CD4-positive, alpha-beta T cell treated with Interleukin-15 for 1 hour (primary cell): ENCODE results near the gene BBS9.

Experiments used
- DNase-seq: peaks from one replicate; pipeline ENCODE4 v3.0.0-alpha.2; 2020

The BBS9 gene

GRCh38 chr7:33578166-33578565 is 448.8 kb downstream of the BBS9 start:
- no peak for DNase-seq

- DNase-seq, result no peak
Observed at GRCh38 chr7:33578881-33579672, 449.7 kb downstream of the BBS9 start.

- DNase-seq, result no peak
Observed at GRCh38 chr7:33579673-33579960, 450.3 kb downstream of the BBS9 start.

GRCh38 chr7:33581236-33581635 is 451.9 kb downstream of the BBS9 start:
- DNase-seq, result no peak

GRCh38 chr7:33582104-33582503 is 452.7 kb downstream of the BBS9 start:
- DNase-seq, result no peak

GRCh38 chr7:33582533-33582932 is 453.2 kb downstream of the BBS9 start:
- no peak for DNase-seq

- no peak for DNase-seq
Observed at GRCh38 chr7:33589911-33590310, 460.5 kb downstream of the BBS9 start.

- DNase-seq, result no peak
Observed at GRCh38 chr7:33590916-33591315, 461.6 kb downstream of the BBS9 start.

GRCh38 chr7:33591490-33591889 is 462.1 kb downstream of the BBS9 start:
- DNase-seq, result no peak

- no peak for DNase-seq
Observed at GRCh38 chr7:33592718-33593117, 463.4 kb downstream of the BBS9 start.

- no peak for DNase-seq
Observed at GRCh38 chr7:33593611-33594010, 464.2 kb downstream of the BBS9 start.

- DNase-seq, result no peak
Observed at GRCh38 chr7:33596686-33597085, 467.3 kb downstream of the BBS9 start.

GRCh38 chr7:33597181-33597580 is 467.8 kb downstream of the BBS9 start:
- no peak for DNase-seq

- DNase-seq, result no peak
Observed at GRCh38 chr7:33601101-33601500, 471.7 kb downstream of the BBS9 start.

GRCh38 chr7:33601884-33602283 is 472.5 kb downstream of the BBS9 start:
- no peak for DNase-seq

- no peak for DNase-seq
Observed at GRCh38 chr7:33604056-33604455, 474.7 kb downstream of the BBS9 start.

GRCh38 chr7:33610918-33611317 is 481.6 kb downstream of the BBS9 start:
- no peak for DNase-seq

GRCh38 chr7:33612442-33612841 is 483.1 kb downstream of the BBS9 start:
- no peak for DNase-seq

- DNase-seq, result no peak
Observed at GRCh38 chr7:33614357-33615117, 485.2 kb downstream of the BBS9 start.

GRCh38 chr7:33616752-33617151 is 487.4 kb downstream of the BBS9 start:
- DNase-seq, result no peak

GRCh38 chr7:33619264-33619663 is 489.9 kb downstream of the BBS9 start:
- no peak for DNase-seq

GRCh38 chr7:33623267-33623666 is 493.9 kb downstream of the BBS9 start:
- no peak for DNase-seq

GRCh38 chr7:33624215-33624614 is 494.9 kb downstream of the BBS9 start:
- no peak for DNase-seq

- no peak for DNase-seq
Observed at GRCh38 chr7:33626869-33627268, 497.5 kb downstream of the BBS9 start.

- DNase-seq, result no peak
Observed at GRCh38 chr7:33627741-33628140, 498.4 kb downstream of the BBS9 start.
